HepG2 (cell line): ENCODE measurements around the gene TEC. TPM values are rescaled to one million over a fixed set of nuclear protein-coding genes. Genes with fewer than 3 reads are reported as not detected.

Experiments used
- ATAC-seq: fragments of 200-7000 bp; cut with Tn5 transposase; 3 replicates; pipeline ENCODE4 v1.9.1; 2020; ENCODE audit warnings: mild to moderate bottlenecking, moderate library complexity
- BruUV-seq: library from RNA; stranded (reverse); fragments of 400-500 nt; replicated peaks from 2 replicates; lab custom pipeline; 2021; lab: Mats Ljungman, UMichigan
- CTCF ChIA-PET: fragments of 300-600 bp; formaldehyde crosslinking; extraction: SDS; loops from one replicate; lab custom pipeline; 2021; ENCODE audit warnings: low total read pairs, inconsistent platforms, low intra/inter-chr PET ratio; lab: Yijun Ruan, JAX
- POLR2A ChIA-PET: fragments of 350-600 bp; sonication (Branson Sonifier 250); formaldehyde crosslinking; loops from one replicate; lab custom pipeline; 2020; ENCODE audit warnings: antibody characterized with exemption, inconsistent platforms; lab: Yijun Ruan, JAX
- DNase-seq: peaks from one replicate; pipeline ENCODE4 v3.0.0-alpha.2; 2015; ENCODE audit warnings: low spot score
- FAIRE-seq: peaks from 3 replicates; lab custom pipeline; 2011; peaks lifted over from hg19 to GRCh38; lab: Jason Lieb, UNC
- H2AFZ ChIP-seq: one replicate; pipeline ENCODE4 v1.6.1; 2011; ENCODE audit warnings: low read length, inconsistent platforms
- H3K27ac ChIP-seq: fragments of 300-600 bp; 3 replicates; pipeline ENCODE4 v1.8.0; 2011; ENCODE audit warnings: mixed run types, mild to moderate bottlenecking, mixed read lengths, low read length, inconsistent platforms; ENCODE audit not compliant: insufficient read depth; ENCODE audit errors: extremely low read length
- H3K27me3 ChIP-seq, 2 experiments: fragments of 200-600 bp in 1 of 2; 2 replicates in 1 of 2; 3 replicates in 1 of 2; pipeline versions ENCODE4 v1.6.0 to v1.8.0; 2011; ENCODE audit warnings: low read length in 2 of 2, mild to moderate bottlenecking in 2 of 2, moderate library complexity in 2 of 2, inconsistent platforms in 1 of 2; ENCODE audit not compliant: insufficient read depth in 2 of 2, control insufficient read depth in 1 of 2
- H3K36me3 ChIP-seq, 2 experiments: fragments of 200-600 bp in 1 of 2; replicated peaks in 1 of 2; 2 replicates in 1 of 2; 3 replicates in 1 of 2; pipeline versions ENCODE4 v1.5.1 to v1.8.0; 2011; ENCODE audit warnings: low read length in 2 of 2, inconsistent platforms in 1 of 2; ENCODE audit not compliant: insufficient read depth in 2 of 2, control insufficient read depth in 1 of 2
- H3K4me1 ChIP-seq: 2 replicates; pipeline ENCODE4 v1.5.1; 2012; ENCODE audit warnings: low read length, inconsistent platforms; ENCODE audit not compliant: insufficient read depth
- H3K4me2 ChIP-seq: 2 replicates; pipeline ENCODE4 v1.6.0; 2011; ENCODE audit warnings: low read depth, low read length, inconsistent platforms
- H3K4me3 ChIP-seq, 3 experiments: fragments of 200-600 bp in 1 of 3; sonication (generic), shearing (Covaris generic) in 1 of 3; replicated peaks in 1 of 3; 2 replicates each; pipeline ENCODE4 v1.5.1; 2011 to 2016; ENCODE audit warnings: low read length in 3 of 3, inconsistent platforms in 2 of 3, low read depth in 2 of 3, mild to moderate bottlenecking in 2 of 3, control low read depth in 1 of 3, mixed read lengths in 1 of 3; ENCODE audit not compliant: insufficient read depth in 1 of 3
- H3K79me2 ChIP-seq: one replicate; pipeline ENCODE4 v1.6.1; 2011; ENCODE audit warnings: low read length, inconsistent platforms; ENCODE audit not compliant: insufficient read depth
- H3K9ac ChIP-seq: 2 replicates; pipeline ENCODE4 v1.6.0; 2011; ENCODE audit warnings: mild to moderate bottlenecking, low read depth, low read length, inconsistent platforms; ENCODE audit not compliant: insufficient read depth
- H3K9me3 ChIP-seq: 2 replicates; pipeline ENCODE4 v1.5.1; 2012; ENCODE audit warnings: mild to moderate bottlenecking, low read length
- H4K20me1 ChIP-seq: 2 replicates; pipeline ENCODE4 v1.6.0; 2011; ENCODE audit warnings: inconsistent platforms, mild to moderate bottlenecking, low read length, moderate library complexity; ENCODE audit not compliant: insufficient read depth
- ATF5 ChIP-seq: sonication (generic); formaldehyde crosslinking; IDR thresholded peaks from 2 replicates; pipeline ENCODE4 v1.4.0; 2020; ENCODE audit warnings: mild to moderate bottlenecking, low read depth, missing genetic modification reagents
- HMG20A ChIP-seq: IDR thresholded peaks from 2 replicates; pipeline ENCODE4 v1.6.1; 2016; ENCODE audit warnings: borderline replicate concordance
- MAFK ChIP-seq, 2 experiments: IDR thresholded peaks in 1 of 2; conservative IDR thresholded peaks in 1 of 2; 2 replicates each; pipeline ENCODE4 v1.6.1; 2011; ENCODE audit warnings: improper control_type of control experiment in 2 of 2, low read length in 2 of 2
- NFKBIZ ChIP-seq: IDR thresholded peaks from 2 replicates; pipeline ENCODE4 v1.6.1; 2018; ENCODE audit warnings: missing genetic modification reagents, missing compliant biosample characterization
- PBX2 ChIP-seq: IDR thresholded peaks from 2 replicates; pipeline ENCODE4 v1.6.1; 2016; ENCODE audit warnings: control low read depth
- POLR2G ChIP-seq: fragments of 200-400 bp; formaldehyde crosslinking; IDR thresholded peaks from 2 replicates; pipeline ENCODE4 v1.6.1; 2018; ENCODE audit warnings: mild to moderate bottlenecking, low read depth, low read length, moderate library complexity
- THAP11 ChIP-seq: IDR thresholded peaks from 2 replicates; pipeline ENCODE4 v1.6.1; 2016; ENCODE audit warnings: missing biosample characterization, missing genetic modification reagents
- ZBTB42 ChIP-seq: sonication (generic); formaldehyde crosslinking; IDR thresholded peaks from 2 replicates; pipeline ENCODE4 v1.5.0; 2020; ENCODE audit warnings: mild to moderate bottlenecking, missing genetic modification reagents
- ZNF225 ChIP-seq: sonication (generic); formaldehyde crosslinking; IDR thresholded peaks from 2 replicates; pipeline ENCODE4 v1.4.0; 2020; ENCODE audit warnings: mild to moderate bottlenecking, missing genetic modification reagents
- ZNF292 ChIP-seq: sonication (generic); formaldehyde crosslinking; IDR thresholded peaks from 2 replicates; pipeline ENCODE4 v1.8.1; 2022; ENCODE audit warnings: mild to moderate bottlenecking, low read depth, missing genetic modification reagents, borderline replicate concordance
- ZNF652 ChIP-seq: IDR thresholded peaks from 2 replicates; pipeline ENCODE4 v1.6.1; 2016; ENCODE audit warnings: low read depth, borderline replicate concordance
- ZNF773 ChIP-seq: sonication (generic); formaldehyde crosslinking; IDR thresholded peaks from 2 replicates; pipeline ENCODE4 v1.4.0; 2020; ENCODE audit warnings: missing genetic modification reagents, borderline replicate concordance
- WGBS: methylation state at CpG from one replicate; pipeline ENCODE4 v1.1.6; 2017; ENCODE audit warnings: low lambda C conversion rate; 5-methylcytosine and 5-hydroxymethylcytosine counted together
- in situ Hi-C: cut with HindIII; loops from 2 replicates; pipeline ENCODE4 v1.10.0; 2017; ENCODE audit warnings: low pct_unique_long_range_greater_than_20kb; ENCODE audit not compliant: extremely low pct_ligation_motif_present
- intact Hi-C: fragments of 100-400 bp; cut with micrococcal nuclease; formaldehyde crosslinking; loops from one replicate; pipeline ENCODE4 v1.10.0; 2022; ENCODE audit not compliant: unreplicated experiment
- polyA plus RNA-seq, 8 experiments: library from polyadenylated mRNA; depleted of rRNA in 3 of 8; stranded (reverse) in 7 of 8; unstranded in 1 of 8; fragments of >200 nt; fragmentation: Illumina TruSeq in 4 of 8; extraction: Trizol in 4 of 8; gene quantifications; 2 replicates each; pipeline versions ENCODE4 v1.2.1 to v1.2.3, GENCODE V29; 2011 to 2016; ENCODE audit warnings: low read depth in 4 of 8, missing spikeins in 1 of 8, mixed read lengths in 1 of 8; ENCODE audit not compliant: insufficient read depth in 1 of 8
- total RNA-seq, 5 experiments: library from RNA; depleted of rRNA; stranded (reverse); fragments of >200 nt; fragmentation: Illumina TruSeq; extraction: Trizol; gene quantifications; 2 replicates each; pipeline ENCODE4 v1.2.3, GENCODE V29; 2016; ENCODE audit warnings: low read depth in 1 of 5
- TF ChIP-seq, protein P1 (sequence below): sonication (generic); formaldehyde crosslinking; IDR thresholded peaks from 2 replicates; pipeline ENCODE4 v1.4.0; 2020; ENCODE audit warnings: low read depth, missing genetic modification reagents
- TF ChIP-seq, protein P2 (sequence below): sonication (generic); formaldehyde crosslinking; IDR thresholded peaks from 2 replicates; pipeline ENCODE4 v1.5.1; 2020; ENCODE audit warnings: mild to moderate bottlenecking, missing genetic modification reagents, moderate library complexity
- TF ChIP-seq, protein P3 (sequence below): sonication (generic); formaldehyde crosslinking; IDR thresholded peaks from 2 replicates; pipeline ENCODE4 v1.4.0; 2020; ENCODE audit warnings: missing genetic modification reagents, mild to moderate bottlenecking, borderline replicate concordance

The TEC gene
- total and polyA plus RNA-seq, 2 of the 13 experiments (the other 11 are each of a cell fraction or from before 2014, with no cell fraction given): 0.05 to 0.20 TPM

GRCh38 chr4:48197643-48198237 is 71.9 kb downstream of the TEC start:
- no peaks in the 10 kb centered on the region for H4K20me1 ChIP-seq
- H3K4me1 ChIP-seq: no peaks in the 10 kb centered on the region
- no peak overlapping the region for H3K27ac ChIP-seq
- no peaks in the 10 kb centered on the region for H3K79me2 ChIP-seq
- no peaks in the 10 kb centered on the region for H3K9me3 ChIP-seq
- intact Hi-C loops (no loop called here), in situ Hi-C loops (no loop called here)
- H3K4me2 ChIP-seq: no peak overlapping the region
- no peaks in the 10 kb centered on the region for H3K36me3 ChIP-seq
- FAIRE-seq (no peak), DNase-seq (no peak), ATAC-seq (no peak)
- no peaks in the 10 kb centered on the region for H3K27me3 ChIP-seq
- H3K4me3 ChIP-seq: no peak overlapping the region
- CTCF ChIA-PET: no interaction called here
- no peak overlapping the region for H3K9ac ChIP-seq
- POLR2A ChIA-PET: no interaction called here
- WGBS: 70% methylated on average over 5 of the region's 5 CpGs
- BruUV-seq: no TSS peak
- H2AFZ ChIP-seq: no peak overlapping the region
- TF ChIP-seq ZNF225 (CRISPR knock-in tag): no peak
- TF ChIP-seq, protein P1, sequence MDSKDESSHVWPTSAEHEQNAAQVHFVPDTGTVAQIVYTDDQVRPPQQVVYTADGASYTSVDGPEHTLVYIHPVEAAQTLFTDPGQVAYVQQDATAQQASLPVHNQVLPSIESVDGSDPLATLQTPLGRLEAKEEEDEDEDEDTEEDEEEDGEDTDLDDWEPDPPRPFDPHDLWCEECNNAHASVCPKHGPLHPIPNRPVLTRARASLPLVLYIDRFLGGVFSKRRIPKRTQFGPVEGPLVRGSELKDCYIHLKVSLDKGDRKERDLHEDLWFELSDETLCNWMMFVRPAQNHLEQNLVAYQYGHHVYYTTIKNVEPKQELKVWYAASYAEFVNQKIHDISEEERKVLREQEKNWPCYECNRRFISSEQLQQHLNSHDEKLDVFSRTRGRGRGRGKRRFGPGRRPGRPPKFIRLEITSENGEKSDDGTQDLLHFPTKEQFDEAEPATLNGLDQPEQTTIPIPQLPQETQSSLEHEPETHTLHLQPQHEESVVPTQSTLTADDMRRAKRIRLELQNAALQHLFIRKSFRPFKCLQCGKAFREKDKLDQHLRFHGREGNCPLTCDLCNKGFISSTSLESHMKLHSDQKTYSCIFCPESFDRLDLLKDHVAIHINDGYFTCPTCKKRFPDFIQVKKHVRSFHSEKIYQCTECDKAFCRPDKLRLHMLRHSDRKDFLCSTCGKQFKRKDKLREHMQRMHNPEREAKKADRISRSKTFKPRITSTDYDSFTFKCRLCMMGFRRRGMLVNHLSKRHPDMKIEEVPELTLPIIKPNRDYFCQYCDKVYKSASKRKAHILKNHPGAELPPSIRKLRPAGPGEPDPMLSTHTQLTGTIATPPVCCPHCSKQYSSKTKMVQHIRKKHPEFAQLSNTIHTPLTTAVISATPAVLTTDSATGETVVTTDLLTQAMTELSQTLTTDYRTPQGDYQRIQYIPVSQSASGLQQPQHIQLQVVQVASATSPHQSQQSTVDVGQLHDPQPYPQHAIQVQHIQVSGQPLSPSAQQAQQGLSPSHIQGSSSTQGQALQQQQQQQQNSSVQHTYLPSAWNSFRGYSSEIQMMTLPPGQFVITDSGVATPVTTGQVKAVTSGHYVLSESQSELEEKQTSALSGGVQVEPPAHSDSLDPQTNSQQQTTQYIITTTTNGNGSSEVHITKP: no peak
- TF ChIP-seq ZNF652 (CRISPR knock-in tag): no peak
- TF ChIP-seq NFKBIZ (CRISPR knock-in tag): no peak
- TF ChIP-seq POLR2G: no peak
- no peak for TF ChIP-seq ZNF773 (CRISPR knock-in tag)
- TF ChIP-seq, protein P2, sequence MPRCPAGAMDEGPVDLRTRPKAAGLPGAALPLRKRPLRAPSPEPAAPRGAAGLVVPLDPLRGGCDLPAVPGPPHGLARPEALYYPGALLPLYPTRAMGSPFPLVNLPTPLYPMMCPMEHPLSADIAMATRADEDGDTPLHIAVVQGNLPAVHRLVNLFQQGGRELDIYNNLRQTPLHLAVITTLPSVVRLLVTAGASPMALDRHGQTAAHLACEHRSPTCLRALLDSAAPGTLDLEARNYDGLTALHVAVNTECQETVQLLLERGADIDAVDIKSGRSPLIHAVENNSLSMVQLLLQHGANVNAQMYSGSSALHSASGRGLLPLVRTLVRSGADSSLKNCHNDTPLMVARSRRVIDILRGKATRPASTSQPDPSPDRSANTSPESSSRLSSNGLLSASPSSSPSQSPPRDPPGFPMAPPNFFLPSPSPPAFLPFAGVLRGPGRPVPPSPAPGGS (CRISPR knock-in tag): no peak
- no peak for TF ChIP-seq PBX2 (CRISPR knock-in tag)
- no peak for TF ChIP-seq ZBTB42 (CRISPR knock-in tag)
- no peak for TF ChIP-seq ZNF292 (CRISPR knock-in tag)
- no peak for TF ChIP-seq HMG20A
- TF ChIP-seq THAP11: no peak
- no peak for TF ChIP-seq MAFK (conservative IDR thresholded peaks at IDR 0.05 in 1 of 2, IDR thresholded peaks at IDR 0.05 in 1 of 2; ENCODE audit: low read length in 2 of 2)
- TF ChIP-seq, protein P3, sequence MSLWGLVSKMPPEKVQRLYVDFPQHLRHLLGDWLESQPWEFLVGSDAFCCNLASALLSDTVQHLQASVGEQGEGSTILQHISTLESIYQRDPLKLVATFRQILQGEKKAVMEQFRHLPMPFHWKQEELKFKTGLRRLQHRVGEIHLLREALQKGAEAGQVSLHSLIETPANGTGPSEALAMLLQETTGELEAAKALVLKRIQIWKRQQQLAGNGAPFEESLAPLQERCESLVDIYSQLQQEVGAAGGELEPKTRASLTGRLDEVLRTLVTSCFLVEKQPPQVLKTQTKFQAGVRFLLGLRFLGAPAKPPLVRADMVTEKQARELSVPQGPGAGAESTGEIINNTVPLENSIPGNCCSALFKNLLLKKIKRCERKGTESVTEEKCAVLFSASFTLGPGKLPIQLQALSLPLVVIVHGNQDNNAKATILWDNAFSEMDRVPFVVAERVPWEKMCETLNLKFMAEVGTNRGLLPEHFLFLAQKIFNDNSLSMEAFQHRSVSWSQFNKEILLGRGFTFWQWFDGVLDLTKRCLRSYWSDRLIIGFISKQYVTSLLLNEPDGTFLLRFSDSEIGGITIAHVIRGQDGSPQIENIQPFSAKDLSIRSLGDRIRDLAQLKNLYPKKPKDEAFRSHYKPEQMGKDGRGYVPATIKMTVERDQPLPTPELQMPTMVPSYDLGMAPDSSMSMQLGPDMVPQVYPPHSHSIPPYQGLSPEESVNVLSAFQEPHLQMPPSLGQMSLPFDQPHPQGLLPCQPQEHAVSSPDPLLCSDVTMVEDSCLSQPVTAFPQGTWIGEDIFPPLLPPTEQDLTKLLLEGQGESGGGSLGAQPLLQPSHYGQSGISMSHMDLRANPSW (CRISPR knock-in tag): no peak
- no peak for TF ChIP-seq ATF5 (CRISPR knock-in tag)
